GM20000 (cell line): ENCODE results near the gene STYX.

Source experiments
- DNase-seq: peaks from one replicate; pipeline ENCODE4 v3.0.0; 2012; ENCODE audit warnings: low spot score
- TF ChIP-seq, protein P1 (sequence below): IDR thresholded peaks from 2 replicates; pipeline ENCODE4 v1.5.1; 2012; ENCODE audit warnings: mild to moderate bottlenecking, control low read depth; ENCODE audit errors: extremely low read depth, missing control alignments

The STYX gene

DNA sequence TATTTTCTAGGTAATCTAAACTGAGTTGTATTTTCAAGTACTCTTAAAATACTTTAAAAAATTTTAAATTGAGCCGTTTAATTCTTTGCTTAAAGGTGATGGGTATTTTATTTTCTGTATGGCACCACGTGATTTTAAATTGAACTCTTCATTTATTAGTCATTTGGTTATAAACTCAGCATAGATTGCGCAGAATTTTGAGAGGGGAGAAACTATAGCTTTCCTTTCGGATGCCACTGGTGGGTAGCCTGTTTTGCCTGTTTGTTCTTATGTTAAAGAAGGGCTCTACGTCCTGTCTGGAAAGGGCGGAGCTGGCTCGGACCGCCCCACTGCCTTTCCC is 411 bp upstream of the STYX start:
- TF ChIP-seq, protein P1, sequence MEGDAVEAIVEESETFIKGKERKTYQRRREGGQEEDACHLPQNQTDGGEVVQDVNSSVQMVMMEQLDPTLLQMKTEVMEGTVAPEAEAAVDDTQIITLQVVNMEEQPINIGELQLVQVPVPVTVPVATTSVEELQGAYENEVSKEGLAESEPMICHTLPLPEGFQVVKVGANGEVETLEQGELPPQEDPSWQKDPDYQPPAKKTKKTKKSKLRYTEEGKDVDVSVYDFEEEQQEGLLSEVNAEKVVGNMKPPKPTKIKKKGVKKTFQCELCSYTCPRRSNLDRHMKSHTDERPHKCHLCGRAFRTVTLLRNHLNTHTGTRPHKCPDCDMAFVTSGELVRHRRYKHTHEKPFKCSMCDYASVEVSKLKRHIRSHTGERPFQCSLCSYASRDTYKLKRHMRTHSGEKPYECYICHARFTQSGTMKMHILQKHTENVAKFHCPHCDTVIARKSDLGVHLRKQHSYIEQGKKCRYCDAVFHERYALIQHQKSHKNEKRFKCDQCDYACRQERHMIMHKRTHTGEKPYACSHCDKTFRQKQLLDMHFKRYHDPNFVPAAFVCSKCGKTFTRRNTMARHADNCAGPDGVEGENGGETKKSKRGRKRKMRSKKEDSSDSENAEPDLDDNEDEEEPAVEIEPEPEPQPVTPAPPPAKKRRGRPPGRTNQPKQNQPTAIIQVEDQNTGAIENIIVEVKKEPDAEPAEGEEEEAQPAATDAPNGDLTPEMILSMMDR = no peak
- DNase-seq = no peak

DNA sequence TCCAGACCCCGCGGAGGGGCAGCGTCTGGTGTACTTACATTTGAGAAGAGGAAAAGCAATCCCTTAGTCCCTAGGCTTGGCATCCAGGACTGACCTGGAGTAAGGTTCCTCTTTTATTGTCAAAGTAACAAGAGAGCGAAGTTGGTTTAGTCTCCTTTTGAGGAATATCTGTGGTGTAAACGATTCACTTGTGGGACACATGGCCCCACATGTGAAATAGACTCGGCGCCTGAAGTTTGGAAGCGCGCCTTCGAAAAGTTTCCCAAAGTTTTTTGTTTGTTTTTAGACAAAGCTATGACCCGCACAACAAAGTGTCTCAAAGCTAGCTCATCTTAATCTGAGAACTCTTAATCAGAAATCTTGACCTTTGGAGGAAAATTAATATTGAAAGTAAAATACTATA is 744 bp downstream of the STYX start:
- no peak for DNase-seq

DNA sequence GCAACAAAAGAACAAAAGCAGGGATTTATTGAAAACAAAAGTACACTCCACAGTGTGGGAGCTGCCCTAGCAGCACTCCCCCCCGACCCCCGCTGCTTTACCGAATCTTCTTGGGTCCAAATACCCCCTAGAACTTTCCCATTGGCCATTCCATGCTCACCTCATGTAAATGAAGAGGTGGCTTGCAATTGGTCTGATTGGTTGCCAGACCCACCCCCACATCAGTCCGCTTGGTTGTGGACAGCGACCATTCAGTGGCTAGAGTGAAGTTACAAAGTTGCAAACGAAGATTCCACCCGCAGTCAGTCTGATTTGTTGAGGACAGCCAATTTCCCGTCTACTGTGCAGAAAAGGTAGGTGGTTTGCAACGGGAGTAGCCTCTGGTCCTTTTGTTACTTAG is 3.9 kb downstream of the STYX start:
- TF ChIP-seq, protein P1 = no peak
- no peak for DNase-seq

More for the DNA sequence above, 744 bp downstream of the STYX start:
- TF ChIP-seq, protein P1 = no peak

DNA sequence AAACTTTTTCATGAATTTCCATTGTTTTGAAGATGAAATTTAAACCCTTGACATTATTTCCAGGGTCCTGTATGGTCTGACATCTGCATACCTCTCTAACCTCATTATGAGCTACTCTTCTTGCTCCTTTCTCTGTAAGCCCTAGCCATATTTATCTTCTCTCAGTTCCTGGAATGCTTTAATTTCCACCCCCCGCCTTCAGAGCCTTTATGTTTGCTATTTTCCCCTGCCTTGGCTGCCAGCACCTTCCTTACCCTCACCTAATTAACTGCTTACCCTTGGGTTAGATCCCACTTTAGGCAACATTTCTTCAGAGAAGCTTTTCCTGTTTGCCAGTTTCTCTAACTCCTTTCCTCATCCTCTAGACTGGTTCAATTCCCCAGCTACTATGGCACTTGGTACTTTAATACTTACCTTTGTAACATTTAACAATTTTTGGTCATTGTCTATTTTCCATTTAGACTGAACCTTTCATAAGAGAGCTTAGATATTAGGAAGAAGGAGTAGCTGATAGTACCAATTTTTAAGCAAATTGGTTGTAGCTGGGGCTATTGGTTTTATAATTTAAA is 6.0 kb downstream of the STYX start:
- DNase-seq = no peak
- TF ChIP-seq, protein P1 = no peak

DNA sequence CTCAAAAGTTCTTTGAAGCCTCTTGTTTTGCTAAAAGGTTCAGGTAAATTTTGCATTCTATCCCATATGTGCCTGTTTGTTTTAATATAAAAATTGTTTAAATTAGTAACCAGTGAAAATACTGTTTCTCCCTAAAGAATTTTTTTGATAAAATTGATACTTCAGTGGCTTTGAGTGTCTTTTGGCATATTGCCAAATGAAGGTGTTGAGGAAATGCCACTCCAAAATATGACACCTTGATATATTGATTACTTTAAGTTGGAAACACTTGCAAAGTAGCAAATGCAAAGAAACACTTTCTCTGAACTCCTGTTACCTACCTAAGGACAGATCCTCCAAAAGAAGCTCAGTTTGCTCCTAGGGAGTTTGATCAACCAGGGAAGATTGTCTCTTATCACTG is 8.4 kb downstream of the STYX start:
- no peak for DNase-seq
- TF ChIP-seq, protein P1 = no peak

DNA sequence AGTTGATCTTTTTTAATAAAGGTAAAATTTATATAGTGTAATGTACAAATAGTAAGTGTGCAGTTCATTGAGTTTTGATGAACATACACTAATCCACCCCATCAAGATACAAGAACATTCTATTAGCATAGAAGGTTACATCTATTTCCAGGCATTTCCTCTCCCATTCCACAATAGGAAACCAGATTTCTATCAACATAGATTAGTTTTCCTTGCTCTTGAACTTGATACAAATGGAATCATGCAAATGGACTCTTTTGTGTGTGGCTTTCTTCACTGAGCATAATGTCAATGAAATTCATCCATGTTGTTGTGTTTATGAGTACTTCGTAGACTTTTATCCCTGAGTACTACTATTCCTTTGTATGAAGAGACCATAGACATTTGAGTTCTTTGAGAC is 10.8 kb downstream of the STYX start:
- TF ChIP-seq, protein P1 = no peak
- no peak for DNase-seq

DNA sequence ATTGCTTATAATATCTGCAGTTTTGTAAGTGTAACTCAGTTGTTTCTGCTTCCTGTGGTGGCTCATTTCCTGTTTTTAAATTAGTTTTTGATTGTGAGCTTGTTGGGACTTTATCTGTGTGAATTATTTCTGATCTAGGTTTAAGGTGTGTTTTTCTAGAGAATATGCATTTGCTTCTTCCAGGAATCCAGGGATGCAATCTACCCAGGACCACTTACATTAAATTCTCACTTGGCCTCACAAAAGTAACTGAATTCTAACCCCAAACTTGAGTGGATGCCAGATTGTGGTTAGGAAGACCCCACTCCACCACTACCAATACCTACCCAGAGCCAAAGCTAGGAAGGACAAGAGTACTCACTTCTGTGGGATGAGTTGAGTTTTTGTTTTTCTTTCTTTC is 11.9 kb downstream of the STYX start:
- TF ChIP-seq, protein P1 = no peak
- DNase-seq = no peak
